Stimulated activated CD8-positive, alpha-beta memory T cell treated with anti-CD3 and anti-CD28 coated beads, Interleukin-4, amount 100 ng/mL, for 4 hours (primary cell): ENCODE measurements around the gene CIDEC.
"Not testable (repeated sequence)": the region's sequence is repeated elsewhere in the genome, so short reads cannot be mapped to it uniquely, and the experiment has no call there.

Experiments used
- DNase-seq, 2 donors: peaks; one replicate each; pipeline ENCODE4 v3.0.0-alpha.2; 2020; ENCODE audit warnings: low read depth in 2 of 2, low spot score in 1 of 2

CIDEC gene

DNA sequence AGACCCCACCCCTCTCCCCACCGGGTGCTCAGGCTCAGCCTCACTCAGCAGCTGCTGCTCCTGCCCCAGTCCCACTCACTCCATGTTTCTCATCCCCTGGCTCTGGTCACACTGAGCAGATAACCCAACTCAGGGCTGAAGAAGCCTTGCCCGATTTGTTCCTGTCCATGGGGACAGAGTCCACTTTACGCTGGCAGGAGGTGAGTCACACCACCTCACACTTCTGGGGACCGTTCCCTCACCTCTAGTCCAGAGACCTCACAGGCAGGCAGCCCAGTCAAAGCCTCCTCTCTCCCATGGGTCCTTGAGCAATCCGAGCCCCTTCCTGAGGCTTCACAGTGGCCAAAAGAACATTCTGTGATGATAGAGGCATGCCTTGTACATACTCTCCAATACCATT lies 1.4 kb downstream of the CIDEC start:
- no peak for DNase-seq

DNA sequence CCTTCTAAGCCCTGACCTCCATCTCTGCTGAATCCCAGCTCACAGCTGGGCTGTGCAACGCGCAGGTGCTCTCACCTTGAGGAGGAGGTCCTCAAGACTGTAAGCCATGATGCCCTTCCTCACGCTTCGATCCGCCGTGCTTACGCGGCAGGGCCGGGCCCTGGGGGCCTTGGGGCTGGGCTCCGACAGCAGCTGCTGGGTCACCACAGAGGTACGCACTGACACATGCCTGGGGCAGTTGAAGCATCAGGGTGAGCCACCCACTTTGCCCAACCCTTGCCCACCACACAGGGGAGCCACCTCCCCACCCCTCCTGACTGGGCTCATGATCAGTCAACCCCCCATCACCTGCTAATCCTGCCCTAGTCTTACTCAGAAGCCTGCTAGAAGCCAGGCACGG lies 3.1 kb downstream of the CIDEC start:
- DNase-seq = no peak

DNA sequence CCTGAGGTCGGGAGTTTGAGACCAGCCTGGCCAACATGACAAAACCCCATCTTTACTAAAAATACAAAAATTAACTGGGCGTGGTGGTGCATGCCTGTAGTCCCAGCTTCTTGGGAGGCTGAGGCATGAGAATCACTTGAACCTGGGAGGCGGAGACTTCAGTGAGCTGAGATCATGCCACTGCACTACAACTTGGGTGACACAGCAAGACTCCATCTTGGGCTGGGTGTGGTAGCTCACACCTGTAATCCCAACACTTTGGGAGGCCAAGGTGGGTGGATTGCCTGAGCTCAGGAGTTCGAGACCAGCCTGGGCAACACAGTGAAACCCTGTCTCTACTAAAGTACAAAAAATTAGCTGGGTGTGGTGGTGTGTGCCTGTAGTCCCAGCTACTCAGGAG lies 3.8 kb downstream of the CIDEC start:
- DNase-seq = not testable (repeated sequence)

DNA sequence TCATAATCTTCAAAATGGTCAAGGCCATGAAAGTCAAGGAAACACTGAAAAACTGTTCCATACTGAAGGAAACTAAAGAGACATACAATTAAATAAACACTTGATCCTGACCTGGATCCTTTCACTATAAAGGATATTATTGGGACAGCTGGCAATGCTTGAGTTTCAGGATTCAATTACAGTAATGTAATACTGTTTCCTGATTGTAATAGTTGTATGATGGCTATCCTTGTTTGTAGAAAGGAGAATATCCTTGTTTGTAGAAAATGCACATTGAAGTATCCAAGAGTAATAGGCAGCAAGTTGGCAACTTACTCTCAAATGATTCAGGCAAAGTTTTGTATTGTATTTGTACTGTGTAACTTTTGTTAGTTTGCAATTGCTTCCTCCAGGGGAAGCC lies 4.6 kb downstream of the CIDEC start:
- no peak for DNase-seq

DNA sequence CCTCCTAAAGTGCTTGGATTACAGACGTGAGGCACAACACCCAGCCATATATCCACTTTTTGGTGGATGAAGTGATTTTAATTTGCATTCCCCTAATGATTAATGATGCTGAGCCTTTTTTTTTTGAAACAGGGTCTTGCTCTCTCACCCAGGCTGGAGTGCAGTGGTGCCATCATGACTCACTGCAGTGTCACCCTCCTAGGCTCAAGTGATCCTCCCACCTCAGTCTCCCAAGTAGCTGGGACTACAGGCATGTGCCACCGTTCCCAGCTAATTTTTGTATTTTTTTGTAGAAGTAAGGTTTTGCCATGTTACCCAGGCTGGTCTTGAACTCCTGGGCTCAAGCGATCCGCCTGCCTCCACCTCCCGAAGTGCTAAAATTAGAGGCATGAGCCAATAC lies 8.0 kb downstream of the CIDEC start:
- not testable (repeated sequence) for DNase-seq

DNA sequence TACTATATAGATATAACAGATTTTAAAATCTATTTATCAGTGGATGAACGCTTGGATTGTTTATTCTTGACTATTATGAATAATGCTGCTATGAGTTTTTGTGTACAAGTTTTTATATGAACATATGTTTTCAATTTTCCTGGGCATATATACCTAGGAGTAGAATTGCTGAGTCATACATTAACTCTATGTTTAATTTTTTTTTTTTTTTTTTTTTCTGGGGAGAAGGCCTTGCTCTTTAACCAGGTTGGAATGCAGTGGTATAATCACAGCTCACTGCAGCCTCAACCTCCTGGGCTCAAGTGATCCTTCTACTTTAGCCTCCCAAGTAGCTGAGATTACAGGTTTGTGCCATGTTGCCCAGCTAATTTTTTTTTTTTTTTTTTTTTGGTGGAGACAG lies 9.1 kb downstream of the CIDEC start:
- no peak for DNase-seq

DNA sequence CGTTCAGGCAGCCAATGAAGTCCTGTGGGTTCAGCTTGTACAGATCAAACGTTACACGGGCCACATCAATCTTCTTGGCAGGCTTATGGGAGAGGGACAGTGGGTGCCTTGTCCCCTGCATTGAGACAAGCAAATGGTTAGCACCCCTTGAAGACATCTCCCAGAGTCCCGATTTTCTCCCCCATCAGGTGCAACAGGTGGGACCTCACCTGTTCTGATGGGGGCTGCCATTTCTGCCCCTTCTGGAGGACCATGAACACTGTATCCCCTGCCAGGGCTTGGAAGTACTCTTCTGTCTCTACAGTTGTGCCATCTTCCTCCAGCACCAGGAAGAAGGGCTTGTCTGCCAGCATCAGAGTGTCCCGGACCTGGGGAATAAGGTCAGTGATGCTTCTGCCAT lies 10.1 kb downstream of the CIDEC start:
- no peak for DNase-seq

DNA sequence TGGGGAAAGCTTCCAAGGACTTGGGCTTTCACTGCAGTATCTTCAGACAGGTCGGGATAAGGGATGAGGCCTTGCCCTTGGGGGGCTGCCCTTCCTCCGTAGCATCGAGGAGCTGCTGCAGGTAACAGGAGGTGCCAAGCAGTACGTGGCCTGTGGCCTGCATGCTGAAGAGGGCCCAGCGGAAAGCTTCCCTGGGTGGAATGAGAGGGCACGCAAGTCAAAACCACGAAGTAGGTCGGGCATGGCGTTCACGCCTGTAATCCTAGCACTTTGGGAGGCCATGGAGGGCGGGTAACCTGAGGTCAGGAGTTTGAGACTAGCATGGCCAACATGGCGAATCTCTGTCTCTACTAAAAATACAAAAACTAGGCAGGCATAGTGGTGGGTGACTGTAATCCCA lies 12.9 kb downstream of the CIDEC start:
- DNase-seq = no peak

DNA sequence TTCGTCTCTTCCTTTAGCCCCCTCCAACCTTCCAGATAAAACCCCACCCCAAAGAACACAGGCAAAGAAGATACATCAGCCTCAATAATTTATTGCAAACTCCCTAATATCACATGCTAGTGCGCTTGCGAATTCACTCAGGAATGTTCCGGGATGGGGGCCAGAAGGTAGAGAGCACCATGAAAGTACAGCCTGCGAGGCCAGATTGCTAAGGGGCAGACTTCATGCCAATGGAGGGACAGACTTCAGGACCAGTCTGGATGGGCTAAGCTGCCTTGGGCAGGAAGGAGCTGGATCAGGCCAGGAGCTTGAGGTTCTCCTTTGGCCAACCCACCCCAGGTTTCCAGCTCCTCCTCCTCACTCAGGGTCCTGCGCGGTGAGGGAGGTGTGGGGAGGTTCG lies 13.4 kb downstream of the CIDEC start:
- no peak for DNase-seq

DNA sequence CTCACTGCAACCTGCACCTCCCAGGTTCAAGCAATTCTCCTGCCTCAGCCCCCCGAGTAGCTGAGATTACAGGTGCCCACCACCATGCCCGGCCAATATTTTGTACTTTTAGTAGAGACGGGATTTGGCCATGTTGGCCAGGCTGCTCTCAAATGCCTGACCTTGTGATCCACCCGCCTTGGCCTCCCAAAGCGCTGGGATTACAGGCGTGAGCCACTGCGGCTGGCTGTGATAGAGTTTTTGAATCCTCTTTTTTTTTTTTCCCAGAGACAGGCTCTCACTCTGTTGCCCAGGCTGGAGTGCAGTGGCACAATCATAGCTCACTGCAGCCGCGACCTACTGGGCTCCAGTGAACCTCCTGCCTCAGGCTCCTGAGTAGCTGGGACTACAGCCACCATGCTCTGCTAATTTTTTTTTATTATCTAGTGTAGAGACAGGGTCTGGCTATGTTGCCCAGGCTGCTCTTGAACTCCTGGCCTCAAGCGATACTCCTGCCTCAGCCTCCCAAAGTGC lies 14.9 kb downstream of the CIDEC start:
- not testable (repeated sequence) for DNase-seq

DNA sequence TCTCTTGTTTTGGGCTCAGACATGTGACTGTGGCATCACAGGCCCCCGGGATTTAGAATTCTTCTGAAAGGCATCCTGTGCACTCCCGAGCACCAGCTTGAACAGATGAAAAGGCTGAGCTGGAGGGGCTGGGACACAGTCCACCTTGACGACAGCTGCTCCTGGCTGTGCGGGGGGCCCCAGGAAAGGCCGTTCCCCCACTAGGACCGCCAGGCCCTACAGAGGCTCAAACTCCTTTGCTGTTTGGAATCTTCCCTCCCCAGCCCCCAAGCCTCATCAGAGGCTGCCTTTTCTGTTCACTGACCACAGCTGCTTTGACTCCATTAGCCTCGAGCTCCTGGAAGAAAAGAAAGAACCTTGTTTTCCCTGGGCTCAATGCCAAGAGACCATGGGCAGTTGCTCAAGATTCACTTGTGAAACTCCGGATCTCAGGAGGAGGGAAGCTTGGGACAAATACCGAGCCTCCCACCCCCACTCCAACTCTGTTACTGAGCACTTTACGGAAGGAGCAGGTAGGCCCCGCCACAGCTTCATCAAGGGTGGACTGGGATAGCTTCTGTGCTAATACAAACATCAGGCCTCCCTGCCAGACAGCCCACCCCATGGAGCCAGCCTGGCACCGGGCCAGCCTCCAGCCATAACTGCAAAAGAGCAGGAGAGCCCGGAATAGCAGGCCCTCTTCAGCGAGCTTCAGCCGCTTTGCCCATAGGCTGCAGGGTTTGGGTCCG lies 15.7 kb downstream of the CIDEC start:
- DNase-seq = no peak

DNA sequence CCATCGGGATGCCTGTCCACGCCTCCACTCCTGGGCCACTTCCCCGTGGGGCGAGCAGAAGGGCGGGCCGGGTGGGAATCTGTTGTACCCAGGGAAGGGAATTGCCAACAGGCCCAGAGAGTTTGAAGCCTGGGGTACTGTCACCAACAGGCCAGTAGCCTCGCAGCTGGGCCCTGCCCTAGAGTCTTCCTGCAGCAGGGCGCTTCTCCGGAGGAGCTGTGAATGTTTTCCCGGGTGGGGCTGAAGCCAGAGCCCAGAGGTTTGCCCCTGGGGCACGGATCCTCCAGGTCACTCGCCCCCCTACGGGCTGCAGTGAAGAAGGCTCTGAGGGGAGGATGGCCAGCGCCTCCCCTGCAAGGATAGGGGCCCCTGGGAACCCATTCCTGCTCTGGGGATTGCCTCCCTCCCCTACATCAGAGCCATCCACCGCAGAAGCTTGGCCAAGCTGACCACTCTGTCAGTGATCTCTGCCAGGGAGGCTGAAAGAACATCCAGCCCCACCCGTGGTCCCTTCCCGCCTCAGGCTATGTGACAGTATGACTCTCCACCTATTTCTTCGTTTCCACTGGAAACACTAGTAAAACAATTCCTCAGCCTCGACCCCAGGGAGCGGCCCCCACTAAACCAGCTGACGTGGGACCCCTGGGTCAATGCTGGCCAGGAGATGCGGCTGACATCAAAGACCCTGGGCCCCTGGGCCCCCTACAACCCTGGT lies 16.8 kb downstream of the CIDEC start:
- DNase-seq = no peak

DNA sequence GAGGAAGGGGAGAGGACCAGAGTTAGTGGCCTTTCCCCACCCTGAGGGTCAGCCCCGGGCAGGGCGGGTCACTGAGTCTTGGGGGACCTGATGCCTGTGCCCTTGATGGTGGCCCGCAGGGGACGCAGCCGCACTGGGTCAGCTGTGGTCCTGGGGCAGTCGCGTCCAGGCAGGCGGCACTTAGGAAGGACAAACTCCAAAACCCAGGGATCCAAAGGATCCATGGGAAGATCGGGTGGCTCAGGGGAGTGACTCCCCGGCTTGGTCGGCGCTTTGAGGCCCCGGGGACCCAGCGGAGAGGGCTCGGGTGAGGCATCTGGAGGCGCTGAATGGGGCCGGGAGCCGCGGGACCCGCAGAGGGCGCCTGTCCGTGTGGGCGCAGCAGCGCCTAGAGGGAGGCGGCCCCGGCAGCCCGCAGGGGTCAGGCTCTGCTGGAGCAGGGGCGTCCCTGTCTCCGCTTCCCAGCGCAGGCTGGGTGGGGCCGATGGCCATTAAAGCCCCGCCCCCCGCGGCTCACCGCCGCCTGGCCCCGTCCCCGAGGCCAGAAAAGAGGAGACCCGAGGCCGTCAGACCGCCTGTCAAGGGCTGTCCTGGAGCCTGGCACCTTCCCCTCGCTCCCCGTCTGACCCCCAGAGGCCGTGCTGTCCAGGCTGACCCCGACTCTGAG lies 17.5 kb downstream of the CIDEC start:
- no peak for DNase-seq

DNA sequence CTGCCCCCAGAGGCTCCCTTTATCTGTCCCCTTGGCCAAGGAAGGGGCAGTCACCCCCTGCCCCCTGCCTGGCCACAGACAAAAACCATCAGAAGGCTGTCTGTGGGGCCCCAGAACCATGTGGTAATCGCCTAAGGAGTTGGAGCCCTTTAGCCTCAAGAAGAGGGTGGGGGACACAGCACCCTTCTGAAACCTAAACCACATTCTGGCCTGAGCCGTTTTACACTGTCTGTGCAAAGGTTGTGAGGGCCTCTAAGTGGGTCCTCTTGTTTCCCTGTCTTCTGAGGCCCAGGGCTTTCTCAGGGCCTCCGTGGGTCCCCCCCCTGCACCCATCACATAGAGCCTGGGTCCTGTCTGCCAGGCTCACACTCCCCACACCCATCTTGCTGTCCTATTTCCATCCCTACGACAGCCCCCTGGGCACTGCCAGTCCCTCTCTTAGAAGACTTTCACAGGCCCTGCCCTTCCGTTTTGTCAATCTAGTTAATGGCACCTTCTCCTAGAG lies 18.4 kb downstream of the CIDEC start:
- DNase-seq = no peak

DNA sequence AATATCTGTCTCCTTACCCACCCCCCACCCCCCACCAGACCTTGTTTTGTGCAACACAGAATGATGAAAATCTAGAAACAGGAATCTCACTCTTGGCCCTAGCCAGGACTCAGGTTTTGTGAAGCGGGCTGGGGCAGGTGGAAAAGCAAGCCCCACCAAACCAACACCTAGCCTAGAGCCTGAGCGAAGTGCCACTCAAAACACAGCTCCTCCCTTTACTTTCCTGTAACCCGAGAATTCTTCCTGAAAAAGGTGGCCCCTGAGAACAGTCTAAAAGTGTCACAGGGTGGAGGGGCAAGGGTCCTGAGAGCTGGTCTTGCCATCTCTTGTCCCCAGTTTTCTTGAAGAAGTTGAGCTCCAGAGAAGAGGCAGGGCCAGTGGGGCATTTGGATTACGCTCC lies 18.9 kb downstream of the CIDEC start:
- DNase-seq = no peak

DNA sequence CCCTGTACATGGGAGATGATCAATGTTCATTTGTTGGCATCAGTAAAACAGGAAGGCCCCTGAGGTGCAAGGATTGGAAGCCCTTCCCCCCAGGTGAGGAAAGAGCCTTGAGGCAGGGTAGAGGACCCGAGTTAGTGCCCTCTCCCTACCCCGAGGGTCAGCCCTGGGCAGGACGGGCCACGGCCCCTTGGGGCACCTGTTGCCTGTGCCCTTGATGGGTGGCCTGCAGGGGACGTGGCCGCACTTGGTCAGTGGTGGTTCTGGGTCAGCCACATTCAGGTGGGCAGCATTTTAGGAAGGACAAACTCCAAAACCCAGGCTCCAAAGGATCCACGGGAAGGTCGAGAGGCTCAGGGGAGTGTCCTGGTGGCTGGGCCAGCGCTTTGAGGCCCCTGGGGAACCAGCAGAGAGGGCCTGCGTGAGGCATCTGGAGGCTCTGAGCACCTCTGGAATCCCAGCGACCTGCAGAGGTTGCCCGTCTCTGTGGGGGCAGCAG lies 20.5 kb downstream of the CIDEC start:
- DNase-seq = no peak

DNA sequence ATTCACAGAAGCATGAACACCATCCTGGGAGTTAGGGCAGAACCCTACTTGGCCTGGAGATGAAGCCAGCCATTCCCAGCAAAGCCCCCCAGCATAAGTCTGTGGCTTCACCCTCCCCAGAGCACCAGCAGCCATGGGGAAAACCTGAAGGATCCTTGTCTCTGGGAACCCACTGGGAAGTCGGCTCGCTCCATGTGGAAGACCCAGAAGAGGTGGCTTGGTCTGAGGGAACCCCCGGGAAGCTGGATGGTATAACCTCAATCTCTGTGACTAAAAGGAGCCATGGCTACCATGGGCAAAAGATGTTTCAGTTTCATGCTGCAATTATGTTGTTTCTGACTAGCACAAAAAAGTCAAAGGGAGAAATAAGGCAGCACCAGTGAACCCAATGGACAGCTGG lies 24.5 kb downstream of the CIDEC start:
- DNase-seq = no peak

DNA sequence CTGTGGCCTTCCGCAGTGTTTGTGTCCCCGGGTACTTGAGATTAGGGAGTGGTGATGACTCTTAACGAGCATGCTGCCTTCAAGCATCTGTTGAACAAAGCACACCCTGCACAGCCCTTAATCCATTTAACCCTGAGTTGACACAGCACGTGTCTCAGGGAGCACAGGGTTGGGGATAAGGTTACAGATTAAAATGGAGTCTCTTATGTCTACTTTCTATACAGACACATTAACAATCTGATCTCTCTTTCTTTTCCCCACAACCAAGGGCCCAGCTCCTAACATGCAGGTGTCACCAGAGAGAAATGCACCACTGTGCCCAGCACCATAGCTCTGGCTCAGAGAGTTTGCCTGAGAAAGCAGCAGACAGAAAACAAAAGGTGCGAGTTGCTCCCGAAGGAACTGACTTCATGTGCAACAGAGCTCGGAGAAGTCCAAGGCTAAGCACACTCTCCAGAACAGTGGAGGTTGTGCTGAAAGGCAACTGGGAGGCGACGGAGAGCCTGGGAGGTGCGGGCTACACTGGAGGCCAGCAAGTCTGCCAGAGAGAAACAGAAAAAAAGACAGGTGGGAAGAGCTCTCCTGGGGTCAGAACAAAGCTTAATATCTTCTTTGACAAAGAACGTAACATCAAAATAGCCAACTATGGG lies 25.6 kb downstream of the CIDEC start:
- DNase-seq = not testable (repeated sequence)

DNA sequence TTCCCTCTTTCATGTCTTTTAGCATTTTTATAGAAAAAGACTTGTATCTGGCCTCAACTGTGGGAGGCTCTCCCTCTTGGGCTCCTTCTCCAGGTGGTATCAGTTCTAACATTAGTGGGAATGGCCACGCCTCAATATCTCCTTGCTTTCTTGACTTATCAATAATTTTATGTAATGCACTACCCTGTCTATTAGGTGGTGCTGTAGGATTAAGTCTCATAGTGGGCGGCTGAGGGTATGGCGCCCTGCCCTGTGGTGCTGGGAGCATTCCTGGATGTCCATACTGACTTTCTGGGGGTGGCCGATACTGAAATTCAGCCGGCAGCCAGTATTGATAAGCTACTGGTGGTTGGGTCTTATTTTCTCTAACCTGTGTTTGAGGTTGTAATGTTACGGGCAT lies 27.5 kb downstream of the CIDEC start:
- no peak for DNase-seq

DNA sequence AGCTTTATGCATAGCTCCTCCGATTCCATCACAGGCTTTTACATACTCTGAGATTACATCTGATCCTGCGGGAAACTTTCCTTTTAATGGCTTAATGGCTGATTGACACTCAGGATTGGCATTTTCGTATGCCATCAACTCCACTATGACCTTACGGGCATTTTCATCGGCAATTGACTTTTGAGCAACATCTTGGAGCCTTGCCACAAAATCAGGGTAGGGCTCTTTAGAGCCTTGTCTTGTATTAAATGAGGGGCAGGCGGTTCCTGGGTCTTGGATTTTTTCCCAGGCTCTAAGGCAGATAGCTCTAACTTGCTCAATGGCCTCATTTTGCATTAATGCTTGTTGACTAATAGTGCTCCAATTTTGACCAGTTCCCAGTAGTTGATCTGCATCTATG lies 28.1 kb downstream of the CIDEC start:
- not testable (repeated sequence) for DNase-seq

DNA sequence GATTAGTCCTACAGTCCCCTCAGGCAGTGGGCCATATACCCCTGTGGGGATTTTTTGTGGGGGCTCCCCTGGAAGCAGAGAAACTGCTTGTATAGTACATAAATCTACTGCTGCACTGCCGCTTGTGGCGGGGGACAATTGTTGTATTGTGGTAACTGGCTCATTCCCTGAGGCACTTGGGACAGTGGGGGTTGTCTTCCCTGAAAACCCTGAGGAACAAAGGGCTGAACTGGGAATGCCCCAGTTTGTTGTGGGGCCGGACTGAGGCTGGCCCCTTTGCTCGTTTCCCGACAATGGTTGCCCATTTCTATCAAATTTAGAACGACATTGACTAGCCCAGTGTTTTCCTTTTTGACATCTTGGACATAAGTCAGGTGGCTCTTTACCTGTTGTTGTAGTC lies 28.7 kb downstream of the CIDEC start:
- DNase-seq = not testable (repeated sequence)
